Loucy (cell line): Measurements from ENCODE around the gene AMBN.
"Not testable (repeated sequence)": the region's sequence is repeated elsewhere in the genome, so short reads cannot be mapped to it uniquely, and the experiment has no call there.

Experiments
- H2AFZ ChIP-seq: fragments of 200-600 bp; sonication (generic); 2 replicates; pipeline ENCODE4 v1.6.0; 2016; ENCODE audit warnings: antibody characterized with exemption, mild to moderate bottlenecking, low read length, moderate library complexity
- H3F3A ChIP-seq: fragments of 200-600 bp; 2 replicates; pipeline ENCODE4 v1.6.0; 2016; ENCODE audit warnings: antibody characterized with exemption, low read depth, mild to moderate bottlenecking
- H3K27me3 ChIP-seq: fragments of 200-600 bp; sonication (generic); 2 replicates; pipeline ENCODE4 v1.6.1; 2014; ENCODE audit warnings: low read length, mild to moderate bottlenecking; ENCODE audit not compliant: insufficient read depth, poor library complexity, severe bottlenecking
- H3K36me3 ChIP-seq: fragments of 200-600 bp; sonication (generic); 2 replicates; pipeline ENCODE4 v1.6.1; 2016; ENCODE audit warnings: low read length; ENCODE audit not compliant: insufficient read depth
- H3K4me1 ChIP-seq: fragments of 200-600 bp; sonication (generic); 2 replicates; pipeline ENCODE4 v1.5.1; 2014; ENCODE audit warnings: low read length, mild to moderate bottlenecking; ENCODE audit not compliant: insufficient read depth, poor library complexity, severe bottlenecking
- H3K4me2 ChIP-seq: fragments of 200-600 bp; sonication (generic); 2 replicates; pipeline ENCODE4 v1.6.0; 2014; ENCODE audit warnings: antibody characterized with exemption, low read length, low read depth, mild to moderate bottlenecking; ENCODE audit not compliant: poor library complexity, severe bottlenecking
- H3K4me3 ChIP-seq: fragments of 200-600 bp; sonication (generic); 2 replicates; pipeline ENCODE4 v1.5.1; 2014; ENCODE audit warnings: low read length, mild to moderate bottlenecking, mixed read lengths; ENCODE audit not compliant: poor library complexity, severe bottlenecking
- H3K79me2 ChIP-seq: fragments of 200-600 bp; sonication (generic); 2 replicates; pipeline ENCODE4 v1.6.1; 2014; ENCODE audit warnings: low read length; ENCODE audit not compliant: insufficient read depth
- H3K9ac ChIP-seq: fragments of 200-600 bp; sonication (generic); 2 replicates; pipeline ENCODE4 v1.6.0; 2014; ENCODE audit warnings: mild to moderate bottlenecking, low read depth, low read length, moderate library complexity; ENCODE audit not compliant: poor library complexity, severe bottlenecking
- H3K9me2 ChIP-seq: fragments of 200-600 bp; sonication (generic); replicated peaks from 2 replicates; pipeline ENCODE4 v1.6.1; 2016; ENCODE audit warnings: low read depth, low read length, mixed read lengths
- H3K9me3 ChIP-seq: fragments of 200-600 bp; sonication (generic); 2 replicates; pipeline ENCODE4 v1.6.1; 2014; ENCODE audit warnings: mild to moderate bottlenecking, antibody characterized with exemption, low read length, low read depth; ENCODE audit not compliant: insufficient read depth
- H4K20me1 ChIP-seq: fragments of 200-600 bp; sonication (generic); 2 replicates; pipeline ENCODE4 v1.6.0; 2014; ENCODE audit warnings: antibody characterized with exemption, low read length, mild to moderate bottlenecking; ENCODE audit not compliant: insufficient read depth, poor library complexity, severe bottlenecking
- EZH2phosphoT487 ChIP-seq: fragments of 200-600 bp; IDR thresholded peaks from 2 replicates; pipeline ENCODE4 v1.6.1; 2018; ENCODE audit warnings: antibody characterized with exemption, mild to moderate bottlenecking, moderate library complexity, borderline replicate concordance
- TF ChIP-seq, protein P1 (sequence below): fragments of 200-600 bp; sonication (generic); conservative IDR thresholded peaks from 2 replicates; pipeline ENCODE4 v1.5.1; 2014; ENCODE audit warnings: mild to moderate bottlenecking, antibody characterized with exemption, low read length

AMBN gene

DNA sequence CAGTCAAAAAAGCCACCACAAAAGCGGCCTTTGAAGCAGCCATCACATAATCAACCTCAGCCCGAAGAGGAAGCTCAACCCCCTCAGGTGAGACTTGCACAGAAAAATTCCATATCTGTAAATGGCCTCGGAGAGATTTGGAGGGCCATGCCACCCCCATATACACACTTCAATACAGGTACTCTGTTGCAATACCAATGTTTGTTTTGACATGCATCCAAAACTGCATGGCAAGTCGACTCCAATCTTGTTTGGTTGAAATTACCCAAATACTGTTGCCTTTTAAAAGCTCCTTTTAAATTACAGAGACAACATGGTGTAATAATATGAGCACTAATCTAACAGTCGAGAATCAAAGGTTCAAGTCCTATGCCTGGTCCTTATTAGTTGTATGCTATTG is 42.4 kb downstream of the AMBN start:
- H2AFZ ChIP-seq: no peak overlapping the region
- no peaks in the 10 kb centered on the region for H3K9me2 ChIP-seq
- H3F3A ChIP-seq: no peaks in the 10 kb centered on the region
- no peaks in the 10 kb centered on the region for H3K36me3 ChIP-seq
- no peaks in the 10 kb centered on the region for H3K4me1 ChIP-seq
- no peak overlapping the region for H3K4me3 ChIP-seq
- H3K9me3 ChIP-seq: no peaks in the 10 kb centered on the region
- no peaks in the 10 kb centered on the region for H3K27me3 ChIP-seq
- no peak overlapping the region for H3K4me2 ChIP-seq
- TF ChIP-seq, protein P1, sequence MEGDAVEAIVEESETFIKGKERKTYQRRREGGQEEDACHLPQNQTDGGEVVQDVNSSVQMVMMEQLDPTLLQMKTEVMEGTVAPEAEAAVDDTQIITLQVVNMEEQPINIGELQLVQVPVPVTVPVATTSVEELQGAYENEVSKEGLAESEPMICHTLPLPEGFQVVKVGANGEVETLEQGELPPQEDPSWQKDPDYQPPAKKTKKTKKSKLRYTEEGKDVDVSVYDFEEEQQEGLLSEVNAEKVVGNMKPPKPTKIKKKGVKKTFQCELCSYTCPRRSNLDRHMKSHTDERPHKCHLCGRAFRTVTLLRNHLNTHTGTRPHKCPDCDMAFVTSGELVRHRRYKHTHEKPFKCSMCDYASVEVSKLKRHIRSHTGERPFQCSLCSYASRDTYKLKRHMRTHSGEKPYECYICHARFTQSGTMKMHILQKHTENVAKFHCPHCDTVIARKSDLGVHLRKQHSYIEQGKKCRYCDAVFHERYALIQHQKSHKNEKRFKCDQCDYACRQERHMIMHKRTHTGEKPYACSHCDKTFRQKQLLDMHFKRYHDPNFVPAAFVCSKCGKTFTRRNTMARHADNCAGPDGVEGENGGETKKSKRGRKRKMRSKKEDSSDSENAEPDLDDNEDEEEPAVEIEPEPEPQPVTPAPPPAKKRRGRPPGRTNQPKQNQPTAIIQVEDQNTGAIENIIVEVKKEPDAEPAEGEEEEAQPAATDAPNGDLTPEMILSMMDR: no peak
- TF ChIP-seq EZH2phosphoT487: no peak
- no peaks in the 10 kb centered on the region for H3K79me2 ChIP-seq
- no peak overlapping the region for H3K9ac ChIP-seq
- no peaks in the 10 kb centered on the region for H4K20me1 ChIP-seq

DNA sequence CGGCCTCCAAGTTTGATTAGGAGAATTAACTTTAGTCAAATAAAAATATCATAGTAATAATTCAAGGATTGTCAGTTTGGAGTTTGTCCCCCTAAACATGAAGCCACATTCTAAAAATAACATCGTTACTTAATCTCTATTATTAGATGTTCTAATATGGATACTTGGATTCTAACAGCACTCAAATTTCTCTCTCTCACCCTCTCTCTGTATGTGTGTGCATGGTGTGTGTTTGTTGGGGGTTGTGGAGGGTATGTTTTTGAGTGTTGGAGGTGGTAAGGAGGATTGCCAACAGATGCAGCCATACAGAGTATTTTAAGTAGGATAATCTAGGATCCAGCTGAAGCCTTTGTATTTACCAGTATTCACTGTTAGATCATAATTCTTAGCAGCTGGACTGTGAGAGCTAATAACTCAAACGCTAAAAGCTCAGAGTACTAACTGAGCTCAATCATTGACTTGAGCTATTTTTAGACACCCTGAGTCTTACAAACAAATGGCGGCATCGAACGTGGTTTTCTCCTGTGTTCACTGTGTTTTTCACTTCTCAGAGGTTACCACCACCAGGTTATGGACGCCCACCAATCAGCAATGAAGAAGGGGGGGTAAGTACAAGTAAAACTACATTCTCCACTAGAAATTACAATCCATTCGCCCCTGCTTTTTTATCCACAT is 45.3 kb downstream of the AMBN start:
- H4K20me1 ChIP-seq: no peaks in the 10 kb centered on the region
- H2AFZ ChIP-seq: peak overlapping the region; percentile 45; the same call in 1 of the 2 replicates
- TF ChIP-seq, protein P1: no peak
- no peak for TF ChIP-seq EZH2phosphoT487
- H3K4me1 ChIP-seq: no peaks in the 10 kb centered on the region
- H3K9me3 ChIP-seq: no peaks in the 10 kb centered on the region
- no peaks in the 10 kb centered on the region for H3F3A ChIP-seq
- no peaks in the 10 kb centered on the region for H3K27me3 ChIP-seq
- H3K9me2 ChIP-seq: no peaks in the 10 kb centered on the region
- H3K79me2 ChIP-seq: no peaks in the 10 kb centered on the region
- H3K9ac ChIP-seq: no peak overlapping the region
- H3K4me2 ChIP-seq: no peak overlapping the region
- H3K36me3 ChIP-seq: no peaks in the 10 kb centered on the region
- no peak overlapping the region for H3K4me3 ChIP-seq

DNA sequence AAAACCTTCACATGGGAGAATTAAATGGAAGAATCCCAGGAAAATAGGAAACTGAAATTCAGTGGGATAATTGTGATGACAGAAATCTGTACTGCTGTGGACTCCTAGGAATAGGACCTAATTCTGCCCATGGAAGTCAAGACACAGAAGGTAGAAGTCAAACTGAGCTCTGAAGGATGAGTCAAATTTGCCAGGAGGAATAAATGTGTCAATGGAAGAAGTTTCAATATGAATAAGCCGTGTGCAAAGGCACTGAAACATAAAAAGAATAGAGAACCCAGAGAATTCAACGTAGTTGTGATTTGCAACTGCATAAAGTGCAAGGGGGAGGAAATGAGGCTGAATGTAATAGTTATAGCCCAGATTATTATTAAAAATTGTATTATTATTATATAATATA is 48.1 kb downstream of the AMBN start:
- Histone ChIP-seq H3F3A (no peaks in the 10 kb centered on the region), H3K4me1 (no peaks in the 10 kb centered on the region), H4K20me1 (no peaks in the 10 kb centered on the region), H3K9me2 (no peaks in the 10 kb centered on the region), H3K4me3 (no peak overlapping the region), H2AFZ (no peak overlapping the region), H3K27me3 (no peaks in the 10 kb centered on the region), H3K36me3 (no peaks in the 10 kb centered on the region), H3K79me2 (no peaks in the 10 kb centered on the region), H3K9me3 (no peaks in the 10 kb centered on the region), H3K9ac (no peak overlapping the region), H3K4me2 (no peak overlapping the region)
- TF ChIP-seq, protein P1: no peak
- no peak for TF ChIP-seq EZH2phosphoT487

DNA sequence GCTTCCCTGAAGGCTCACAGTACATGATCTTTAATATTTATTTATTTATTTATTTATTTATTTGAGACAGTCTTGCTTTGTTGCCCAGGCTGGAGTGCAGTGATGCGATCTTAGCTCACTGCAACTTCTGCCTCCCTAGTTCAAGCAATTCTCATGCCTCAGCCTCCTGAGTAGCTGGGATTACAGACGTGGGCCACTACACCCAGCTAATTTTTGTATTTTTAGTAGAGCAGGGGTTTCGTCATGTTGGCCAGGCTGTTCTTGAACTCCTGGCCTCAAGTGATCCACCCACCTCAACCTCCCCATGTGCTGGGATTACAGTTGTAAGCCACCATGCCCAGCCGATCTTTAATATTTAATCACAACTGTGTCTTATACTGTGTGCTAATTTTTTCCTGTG is 58.7 kb downstream of the AMBN start:
- not testable (repeated sequence) for H3K27me3 ChIP-seq, H3K79me2 ChIP-seq, H4K20me1 ChIP-seq, H3F3A ChIP-seq, H3K9ac ChIP-seq, H3K4me2 ChIP-seq, H3K9me3 ChIP-seq, H3K4me3 ChIP-seq, H3K36me3 ChIP-seq, H2AFZ ChIP-seq, H3K4me1 ChIP-seq, H3K9me2 ChIP-seq
